ENCODE data around the gene ITGA6.

DNA sequence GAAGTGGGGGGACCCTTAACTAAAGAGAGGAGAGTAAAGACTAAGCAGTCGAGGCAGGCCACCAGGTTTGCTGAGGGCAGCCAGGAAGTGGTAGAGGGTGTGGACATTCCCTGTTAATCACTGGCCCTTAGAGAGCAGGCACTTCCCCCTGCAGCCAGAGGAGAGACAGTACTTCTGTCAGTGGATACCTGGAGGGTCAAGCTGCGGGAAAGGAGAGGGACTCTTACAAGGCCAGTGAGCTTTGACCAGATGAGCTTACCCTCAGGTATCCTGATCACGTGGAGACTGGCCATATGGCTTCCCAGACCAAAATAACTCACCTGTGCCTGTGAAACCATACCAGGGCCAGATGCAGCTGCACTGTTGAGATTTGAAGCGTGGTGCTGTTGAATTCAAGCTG is 28.6 kb downstream of the ITGA6 start:
- TF ChIP-seq, protein P1, sequence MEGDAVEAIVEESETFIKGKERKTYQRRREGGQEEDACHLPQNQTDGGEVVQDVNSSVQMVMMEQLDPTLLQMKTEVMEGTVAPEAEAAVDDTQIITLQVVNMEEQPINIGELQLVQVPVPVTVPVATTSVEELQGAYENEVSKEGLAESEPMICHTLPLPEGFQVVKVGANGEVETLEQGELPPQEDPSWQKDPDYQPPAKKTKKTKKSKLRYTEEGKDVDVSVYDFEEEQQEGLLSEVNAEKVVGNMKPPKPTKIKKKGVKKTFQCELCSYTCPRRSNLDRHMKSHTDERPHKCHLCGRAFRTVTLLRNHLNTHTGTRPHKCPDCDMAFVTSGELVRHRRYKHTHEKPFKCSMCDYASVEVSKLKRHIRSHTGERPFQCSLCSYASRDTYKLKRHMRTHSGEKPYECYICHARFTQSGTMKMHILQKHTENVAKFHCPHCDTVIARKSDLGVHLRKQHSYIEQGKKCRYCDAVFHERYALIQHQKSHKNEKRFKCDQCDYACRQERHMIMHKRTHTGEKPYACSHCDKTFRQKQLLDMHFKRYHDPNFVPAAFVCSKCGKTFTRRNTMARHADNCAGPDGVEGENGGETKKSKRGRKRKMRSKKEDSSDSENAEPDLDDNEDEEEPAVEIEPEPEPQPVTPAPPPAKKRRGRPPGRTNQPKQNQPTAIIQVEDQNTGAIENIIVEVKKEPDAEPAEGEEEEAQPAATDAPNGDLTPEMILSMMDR (conservative IDR thresholded peaks at IDR 0.05 in 1 of 2, IDR thresholded peaks at IDR 0.05 in 1 of 2; ENCODE audit: extremely low read depth in 1 of 2, insufficient read depth in 1 of 2, low read depth in 1 of 2, low read length in 2 of 2): peak; percentile 9 to 28
- TF ChIP-seq EZH2 (IDR thresholded peaks at IDR 0.05; ENCODE audit: borderline replicate concordance, low read length): no peak
